Smooth muscle cell of the brain vasculature (primary cell): ENCODE measurements around the gene SETMAR.

Experiments used
- DNase-seq: peaks from one replicate; pipeline ENCODE4 v3.0.0-alpha.2; 2012; ENCODE audit warnings: low read depth, low spot score

Gene SETMAR

GRCh38 chr3:4351164-4351855 lies 48.1 kb downstream of the SETMAR start:
- DNase-seq, result no peak

GRCh38 chr3:4351872-4352271 lies 48.7 kb downstream of the SETMAR start:
- no peak for DNase-seq

GRCh38 chr3:4355401-4356219 lies 52.4 kb downstream of the SETMAR start:
- no peak for DNase-seq

GRCh38 chr3:4356220-4356540 lies 53.0 kb downstream of the SETMAR start:
- DNase-seq, result no peak

- no peak for DNase-seq
These were observed 53.6 kb downstream of the SETMAR start for GRCh38 chr3:4356546-4357410.

GRCh38 chr3:4358273-4358672 lies 55.1 kb downstream of the SETMAR start:
- DNase-seq, result no peak

GRCh38 chr3:4359805-4360502 lies 56.8 kb downstream of the SETMAR start:
- no peak for DNase-seq

GRCh38 chr3:4360817-4361216 lies 57.6 kb downstream of the SETMAR start:
- no peak for DNase-seq

- DNase-seq, result no peak
These were observed 59.4 kb downstream of the SETMAR start for GRCh38 chr3:4362523-4362922.
